GM12874 (cell line): ENCODE data around the gene HSPA12A.

Experiments
- CTCF ChIP-seq: IDR thresholded peaks from 2 replicates; pipeline ENCODE4 v1.5.1; 2011; ENCODE audit warnings: low read depth, mild to moderate bottlenecking, control low read depth, low read length, moderate library complexity; ENCODE audit not compliant: insufficient read depth

HSPA12A gene

GRCh38 chr10:116752563-116752962 is 10.2 kb upstream of the HSPA12A start:
- no peak for TF ChIP-seq CTCF

GRCh38 chr10:116748471-116748870 is 6.1 kb upstream of the HSPA12A start:
- TF ChIP-seq CTCF, result no peak

DNA sequence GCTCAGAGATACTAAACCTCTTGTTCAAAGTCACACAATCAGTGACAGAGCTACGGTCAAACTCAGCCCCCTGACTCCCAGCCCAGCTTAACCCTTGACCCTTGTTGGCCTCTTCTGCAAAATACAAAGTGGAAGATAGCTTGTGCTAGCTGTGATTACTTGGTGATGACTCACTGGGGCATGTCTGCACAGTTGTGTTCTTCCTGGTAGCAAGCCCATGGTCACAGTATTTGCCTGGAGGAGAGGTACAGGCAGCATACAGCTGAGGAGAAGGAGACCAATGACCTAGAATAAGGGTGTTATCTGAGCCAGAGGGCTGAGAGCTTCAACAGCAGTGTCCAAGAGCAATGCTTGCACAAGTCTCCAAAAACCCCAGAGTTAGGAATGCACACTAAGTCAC is 5.7 kb upstream of the HSPA12A start:
- no peak for TF ChIP-seq CTCF

GRCh38 chr10:116747325-116747724 is 5.0 kb upstream of the HSPA12A start:
- TF ChIP-seq CTCF, result no peak

- no peak for TF ChIP-seq CTCF
These were observed 2.5 kb upstream of the HSPA12A start for GRCh38 chr10:116744885-116745284.

- TF ChIP-seq CTCF, result no peak
These were observed 1.9 kb upstream of the HSPA12A start for GRCh38 chr10:116744163-116744753.

DNA sequence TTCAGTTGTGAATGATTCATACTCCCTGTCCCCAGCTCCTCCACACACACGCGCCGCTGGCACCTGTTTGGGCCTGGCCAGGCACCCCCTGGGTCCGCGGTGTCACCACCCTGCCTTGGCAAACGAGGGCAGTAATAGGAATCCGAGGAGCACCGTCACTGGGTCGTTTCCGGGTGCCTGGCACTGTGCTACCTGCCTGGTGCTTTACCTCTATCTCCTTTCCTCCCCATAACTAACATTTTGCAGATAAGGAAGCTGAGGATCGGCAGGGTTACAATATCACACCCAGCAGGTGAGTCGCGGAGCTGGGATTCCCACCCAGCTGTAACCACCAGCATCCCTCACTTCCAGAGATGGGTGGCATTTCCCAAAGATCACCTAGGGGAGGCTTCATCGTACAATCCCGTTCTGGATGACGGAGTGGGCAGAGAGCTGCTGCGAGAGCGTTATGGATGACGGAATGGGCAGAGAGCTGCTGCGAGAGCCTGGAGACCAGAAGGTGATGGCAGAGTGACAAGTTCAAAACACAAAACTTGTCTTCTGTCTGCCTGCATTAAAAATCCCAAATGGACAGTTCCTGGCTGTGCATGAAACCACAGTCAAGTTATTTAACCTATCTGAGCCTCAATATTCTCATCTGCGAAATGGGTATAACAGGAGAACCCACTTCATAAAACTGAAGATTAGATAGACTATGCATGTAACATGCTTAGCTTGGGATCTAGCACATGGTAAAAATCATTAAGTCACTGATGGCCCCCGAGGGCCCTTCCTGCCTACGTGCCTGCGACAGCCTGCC is 1.1 kb upstream of the HSPA12A start:
- no peak for TF ChIP-seq CTCF
